ENCODE results near the gene SLC49A3.

SLC49A3 gene

GRCh38 chr4:683982-684622 lies 4.8 kb downstream of the SLC49A3 start:
- Histone ChIP-seq H3K9ac (ENCODE audit: low read length) (no peak overlapping the region), H3K36me3 (ENCODE audit: low read length) (no peaks in the 10 kb centered on the region), H3K4me2 (ENCODE audit: low read depth, low read length, poor library complexity, severe bottlenecking) (no peak overlapping the region), H3F3A (ENCODE audit: insufficient read depth) (no peaks in the 10 kb centered on the region), H3K27me3 (ENCODE audit: low read length) (no peaks in the 10 kb centered on the region), H3K27ac (ENCODE audit: low read depth, low read length) (no peak overlapping the region), H3K9me2 (replicated peaks; ENCODE audit: insufficient read depth, low read length) (no peaks in the 10 kb centered on the region), H2AFZ (ENCODE audit: low read depth, low read length, severe bottlenecking) (no peak overlapping the region), H3K4me3 (ENCODE audit: insufficient read depth, low read length, poor library complexity, severe bottlenecking) (no peak overlapping the region), H3K79me2 (ENCODE audit: insufficient read depth, low read length) (no peaks in the 10 kb centered on the region), H3K9me3 (ENCODE audit: insufficient read depth, low read length) (no peaks in the 10 kb centered on the region), H4K20me1 (ENCODE audit: low read depth, low read length) (no peaks in the 10 kb centered on the region)
- peak; percentile 66 for TF ChIP-seq CTCF (IDR thresholded peaks at IDR 0.05; ENCODE audit: insufficient read depth, low read length, poor library complexity, severe bottlenecking)
- no peak for TF ChIP-seq EZH2phosphoT487 (conservative IDR thresholded peaks at IDR 0.05; ENCODE audit: low read length)

DNA sequence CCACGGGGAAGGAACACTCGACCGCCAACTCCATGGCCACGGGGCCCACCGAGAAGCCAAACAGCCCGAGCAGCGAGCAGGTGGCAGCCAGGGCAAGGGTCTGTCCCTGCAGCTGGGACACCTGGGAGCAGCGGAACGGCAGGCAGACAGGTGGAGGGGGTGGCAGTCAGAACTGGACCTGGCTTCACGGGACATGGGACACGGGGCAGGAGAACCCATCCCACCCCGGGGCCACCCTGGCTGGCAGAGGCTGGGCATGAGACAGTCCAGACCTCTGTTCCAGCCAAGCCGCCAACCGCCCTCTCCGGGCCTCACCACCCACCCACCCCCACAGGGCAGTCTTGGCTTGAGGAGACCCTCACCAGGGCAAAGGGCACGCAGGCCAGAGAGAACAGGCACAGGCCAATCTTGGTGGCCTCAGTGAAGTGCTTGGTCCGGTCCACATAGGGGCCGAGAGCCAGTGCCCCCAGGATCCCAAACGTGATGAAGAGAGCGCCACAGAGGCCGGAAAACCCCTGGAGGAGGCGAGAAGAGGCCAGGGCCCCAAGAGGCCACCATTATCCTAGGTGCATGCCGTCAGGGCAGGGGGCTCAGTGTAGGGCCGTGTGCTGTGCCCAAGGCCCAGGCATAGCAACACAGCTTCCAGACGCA lies 5.6 kb downstream of the SLC49A3 start:
- Histone ChIP-seq H2AFZ (ENCODE audit: low read depth, low read length, severe bottlenecking) (no peak overlapping the region), H3K9ac (ENCODE audit: low read length) (no peak overlapping the region), H3K9me3 (ENCODE audit: insufficient read depth, low read length) (no peaks in the 10 kb centered on the region), H3K4me3 (ENCODE audit: insufficient read depth, low read length, poor library complexity, severe bottlenecking) (no peak overlapping the region), H3K27me3 (ENCODE audit: low read length) (no peaks in the 10 kb centered on the region), H3K27ac (ENCODE audit: low read depth, low read length) (no peak overlapping the region; the same call in 1 of the 2 replicates), H3F3A (ENCODE audit: insufficient read depth) (0 out of 2 replicates have a peak, but pooled peaks cover 2% of the 10 kb centered on the region), H3K36me3 (ENCODE audit: low read length) (no peaks in the 10 kb centered on the region), H3K9me2 (replicated peaks; ENCODE audit: insufficient read depth, low read length) (no peaks in the 10 kb centered on the region), H3K79me2 (ENCODE audit: insufficient read depth, low read length) (no peaks in the 10 kb centered on the region), H4K20me1 (ENCODE audit: low read depth, low read length) (no peaks in the 10 kb centered on the region), H3K4me2 (ENCODE audit: low read depth, low read length, poor library complexity, severe bottlenecking) (no peak overlapping the region)
- TF ChIP-seq EZH2phosphoT487 (conservative IDR thresholded peaks at IDR 0.05; ENCODE audit: low read length) (no peak), CTCF (IDR thresholded peaks at IDR 0.05; ENCODE audit: insufficient read depth, low read length, poor library complexity, severe bottlenecking) (no peak)

GRCh38 chr4:682490-683172 lies 6.3 kb downstream of the SLC49A3 start:
- Histone ChIP-seq H3K9me2 (replicated peaks; ENCODE audit: insufficient read depth, low read length) (no peaks in the 10 kb centered on the region), H3K4me2 (ENCODE audit: low read depth, low read length, poor library complexity, severe bottlenecking) (no peak overlapping the region), H2AFZ (ENCODE audit: low read depth, low read length, severe bottlenecking) (no peak overlapping the region), H3K9me3 (ENCODE audit: insufficient read depth, low read length) (no peaks in the 10 kb centered on the region), H4K20me1 (ENCODE audit: low read depth, low read length) (no peaks in the 10 kb centered on the region), H3K4me3 (ENCODE audit: insufficient read depth, low read length, poor library complexity, severe bottlenecking) (no peak overlapping the region), H3K27me3 (ENCODE audit: low read length) (no peaks in the 10 kb centered on the region), H3K9ac (ENCODE audit: low read length) (no peak overlapping the region), H3K36me3 (ENCODE audit: low read length) (no peaks in the 10 kb centered on the region), H3F3A (ENCODE audit: insufficient read depth) (peaks cover 8% of the 10 kb centered on the region; the same call in 1 of the 2 replicates), H3K27ac (ENCODE audit: low read depth, low read length) (no peak overlapping the region), H3K79me2 (ENCODE audit: insufficient read depth, low read length) (no peaks in the 10 kb centered on the region)
- no peak for TF ChIP-seq EZH2phosphoT487 (conservative IDR thresholded peaks at IDR 0.05; ENCODE audit: low read length)
- no peak for TF ChIP-seq CTCF (IDR thresholded peaks at IDR 0.05; ENCODE audit: insufficient read depth, low read length, poor library complexity, severe bottlenecking)
